Activated T-cell treated with anti-CD3 and anti-CD28 coated beads, Interleukin-2, amount 50 U/mL, for 4 hours (primary cell): ENCODE measurements around the gene AR. TPM values are rescaled to one million over a fixed set of nuclear protein-coding genes. Genes with fewer than 3 reads are reported as not detected.

ENCODE experiments used
- ATAC-seq, 2 donors: fragments of 200-7000 bp; cut with Tn5 transposase; one replicate each; pipeline ENCODE4 v1.10.0; 2021
- DNase-seq: peaks from one replicate; pipeline ENCODE4 v3.0.0-alpha.2; 2020
- H3K27me3 Mint-ChIP-seq: one replicate; pipeline ENCODE4 v1.8.0; 2021; ENCODE audit warnings: low read depth, mixed read lengths
- H3K36me3 Mint-ChIP-seq: one replicate; pipeline ENCODE4 v1.8.0; 2022; ENCODE audit warnings: mixed read lengths; ENCODE audit not compliant: insufficient read depth
- H3K4me1 Mint-ChIP-seq: one replicate; pipeline ENCODE4 v1.8.0; 2021; ENCODE audit warnings: low read depth, mixed read lengths
- H3K4me3 Mint-ChIP-seq: one replicate; pipeline ENCODE4 v1.8.0; 2021; ENCODE audit warnings: mild to moderate bottlenecking, moderate library complexity, mixed read lengths
- H3K9me3 Mint-ChIP-seq: one replicate; pipeline ENCODE4 v1.8.0; 2021; ENCODE audit warnings: mixed read lengths
- total RNA-seq, 3 donors: library from RNA; stranded (reverse); gene quantifications; one replicate each; pipeline ENCODE4 v1.2.1, GENCODE V29; 2021

AR gene
- total RNA-seq, 3 donors from 2014 or later: 0.08 to 0.11 (median 0.08) TPM

- no peaks in the 10 kb centered on the region for H3K36me3 Mint-ChIP-seq
- ATAC-seq: no peak
- H3K9me3 Mint-ChIP-seq: peaks cover 6% of the 10 kb centered on the region
- DNase-seq: no peak
- no peaks in the 10 kb centered on the region for H3K4me1 Mint-ChIP-seq
- H3K4me3 Mint-ChIP-seq: no peak overlapping the region
- no peaks in the 10 kb centered on the region for H3K27me3 Mint-ChIP-seq
Observed at GRCh38 chrX:67777148-67777547, 233.3 kb downstream of the AR start.

GRCh38 chrX:67779099-67779498, 235.3 kb downstream of the AR start:
- Mint-ChIP-seq H3K27me3 (no peaks in the 10 kb centered on the region), H3K9me3 (no peaks in the 10 kb centered on the region), H3K36me3 (no peaks in the 10 kb centered on the region), H3K4me1 (no peaks in the 10 kb centered on the region), H3K4me3 (no peak overlapping the region)
- ATAC-seq (no peak), DNase-seq (no peak)
